Endothelial cell of hepatic sinusoid (primary cell): ENCODE results near the gene BSND.

Source experiments
- in situ Hi-C: cut with HindIII; loops from 2 replicates; pipeline ENCODE4 v1.10.0; 2017; ENCODE audit warnings: low sequenced_read_pairs

BSND gene

GRCh38 chr1:55044617-55045397 lies 46.1 kb downstream of the BSND start:
- in situ Hi-C loops, result loop anchor here (5.0 kb wide), 1 partner anchor 53 kb away; no protein-coding TSS in a partner anchor

GRCh38 chr1:55045430-55045829 lies 46.7 kb downstream of the BSND start:
- in situ Hi-C loops, result loop anchor here (5.0 kb wide), 1 partner anchor 53 kb away; no protein-coding TSS in a partner anchor

DNA sequence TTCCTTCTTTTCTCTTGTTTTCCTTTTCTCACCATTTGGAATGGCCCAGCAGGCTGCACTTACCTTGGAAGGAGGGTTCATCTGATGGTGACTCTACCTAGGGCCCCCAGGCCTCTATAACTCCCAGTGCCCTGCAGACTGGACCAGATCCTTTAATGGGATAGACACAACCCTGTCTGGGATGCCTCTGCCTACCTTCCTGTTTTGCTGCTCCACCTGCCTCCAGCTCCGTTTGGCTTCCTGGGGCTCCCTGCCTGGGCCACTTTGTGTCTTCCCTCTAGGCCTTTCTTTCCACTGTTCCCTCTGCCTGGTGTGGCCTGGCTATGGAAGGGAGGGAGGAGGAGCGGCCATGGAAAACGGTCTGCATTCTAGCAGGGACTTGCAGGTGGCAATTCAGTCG lies 48.1 kb downstream of the BSND start:
- in situ Hi-C loops, result loop anchor here (5.0 kb wide), 1 partner anchor 55 kb away; no protein-coding TSS in a partner anchor

DNA sequence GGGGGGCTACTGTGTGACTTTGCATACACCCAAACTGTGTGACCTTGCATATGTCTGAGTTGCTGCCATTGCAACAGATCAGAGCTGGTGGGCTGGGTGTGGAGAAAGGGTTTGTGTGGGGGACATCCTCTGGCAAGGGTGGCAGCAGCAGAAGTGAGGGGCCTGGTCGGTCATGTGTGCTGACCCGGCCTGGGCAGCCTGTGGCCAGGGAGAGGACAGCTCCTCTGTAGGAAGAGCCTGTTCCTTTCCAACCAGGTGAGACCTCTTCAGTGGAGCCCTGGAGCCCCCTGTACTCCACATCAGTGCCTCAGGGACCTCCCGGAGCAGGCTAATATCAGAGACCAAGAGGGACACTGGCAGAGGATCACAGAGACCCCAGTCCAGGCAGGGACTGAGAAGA lies 48.9 kb downstream of the BSND start:
- in situ Hi-C loops, result loop anchor here (5.0 kb wide), 1 partner anchor 55 kb away; no protein-coding TSS in a partner anchor

DNA sequence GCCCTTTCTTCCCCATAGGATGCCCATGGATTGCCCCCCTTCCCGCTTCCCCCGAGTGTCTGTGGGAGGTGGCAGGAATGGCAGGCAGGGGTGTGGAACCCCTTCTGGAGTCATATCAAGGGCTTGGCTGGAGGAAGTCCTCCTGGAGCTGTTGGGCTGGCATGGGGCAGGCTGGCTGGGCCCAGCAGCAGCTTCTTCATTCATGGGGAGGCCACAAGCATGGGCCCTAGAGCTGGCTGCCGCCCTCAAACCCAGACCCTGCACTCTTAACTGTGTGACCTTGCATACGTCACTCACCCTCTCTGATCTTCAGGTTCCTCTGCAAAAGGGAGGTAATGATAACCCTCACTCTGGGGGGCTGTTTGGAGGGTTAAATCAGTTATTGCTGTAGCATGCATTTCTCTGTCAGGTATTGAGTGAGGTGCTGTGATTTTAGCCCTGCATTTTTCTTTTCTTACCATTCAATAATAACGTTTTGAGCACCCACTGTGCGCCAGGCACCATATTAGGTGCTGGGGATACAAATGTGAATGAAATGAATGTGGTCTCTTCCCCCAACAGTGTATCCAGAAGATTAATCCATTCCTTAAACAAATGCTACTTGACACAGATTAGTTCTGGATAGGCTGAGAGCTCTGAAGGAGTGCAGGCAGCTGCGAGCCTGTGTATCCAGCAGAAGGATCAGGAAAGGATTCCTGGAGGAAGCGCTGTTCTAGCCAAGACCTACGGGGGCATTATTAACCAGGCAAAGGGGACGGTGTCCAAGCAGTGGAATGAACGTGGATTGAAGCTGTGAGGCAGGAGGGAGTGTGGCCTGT lies 49.9 kb downstream of the BSND start:
- in situ Hi-C loops, result loop anchor here (5.0 kb wide), 1 partner anchor 56 kb away; no protein-coding TSS in a partner anchor

GRCh38 chr1:55049271-55049913 lies 50.7 kb downstream of the BSND start:
- in situ Hi-C loops, result loop anchor here (5.0 kb wide), 1 partner anchor 57 kb away; no protein-coding TSS in a partner anchor

DNA sequence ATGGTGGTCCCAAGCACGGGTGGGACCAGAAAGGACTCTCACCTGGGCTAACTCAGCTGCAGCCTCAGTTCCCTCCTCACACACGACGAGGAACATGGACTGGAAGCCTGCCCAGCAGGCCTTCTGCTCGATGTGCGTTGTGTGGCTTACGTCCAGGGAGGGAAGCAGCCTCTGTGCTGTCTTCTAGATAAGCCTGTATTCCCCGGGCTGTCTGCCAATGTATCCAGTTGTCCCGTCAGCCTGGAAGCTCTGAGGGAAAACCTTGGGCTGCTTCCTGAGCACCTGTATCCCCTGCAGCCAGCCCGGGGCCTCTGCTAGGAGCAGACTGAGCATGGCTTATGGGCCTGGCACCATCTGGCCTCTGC lies 51.2 kb downstream of the BSND start:
- in situ Hi-C loops, result loop anchor here (5.0 kb wide), 1 partner anchor 58 kb away; no protein-coding TSS in a partner anchor

GRCh38 chr1:55050283-55050682 lies 51.5 kb downstream of the BSND start:
- in situ Hi-C loops, result no loop called here

- in situ Hi-C loops, result no loop called here
Measured at GRCh38 chr1:55051169-55051568, 52.4 kb downstream of the BSND start.

- in situ Hi-C loops, result no loop called here
Measured at GRCh38 chr1:55051621-55052020, 52.9 kb downstream of the BSND start.

DNA sequence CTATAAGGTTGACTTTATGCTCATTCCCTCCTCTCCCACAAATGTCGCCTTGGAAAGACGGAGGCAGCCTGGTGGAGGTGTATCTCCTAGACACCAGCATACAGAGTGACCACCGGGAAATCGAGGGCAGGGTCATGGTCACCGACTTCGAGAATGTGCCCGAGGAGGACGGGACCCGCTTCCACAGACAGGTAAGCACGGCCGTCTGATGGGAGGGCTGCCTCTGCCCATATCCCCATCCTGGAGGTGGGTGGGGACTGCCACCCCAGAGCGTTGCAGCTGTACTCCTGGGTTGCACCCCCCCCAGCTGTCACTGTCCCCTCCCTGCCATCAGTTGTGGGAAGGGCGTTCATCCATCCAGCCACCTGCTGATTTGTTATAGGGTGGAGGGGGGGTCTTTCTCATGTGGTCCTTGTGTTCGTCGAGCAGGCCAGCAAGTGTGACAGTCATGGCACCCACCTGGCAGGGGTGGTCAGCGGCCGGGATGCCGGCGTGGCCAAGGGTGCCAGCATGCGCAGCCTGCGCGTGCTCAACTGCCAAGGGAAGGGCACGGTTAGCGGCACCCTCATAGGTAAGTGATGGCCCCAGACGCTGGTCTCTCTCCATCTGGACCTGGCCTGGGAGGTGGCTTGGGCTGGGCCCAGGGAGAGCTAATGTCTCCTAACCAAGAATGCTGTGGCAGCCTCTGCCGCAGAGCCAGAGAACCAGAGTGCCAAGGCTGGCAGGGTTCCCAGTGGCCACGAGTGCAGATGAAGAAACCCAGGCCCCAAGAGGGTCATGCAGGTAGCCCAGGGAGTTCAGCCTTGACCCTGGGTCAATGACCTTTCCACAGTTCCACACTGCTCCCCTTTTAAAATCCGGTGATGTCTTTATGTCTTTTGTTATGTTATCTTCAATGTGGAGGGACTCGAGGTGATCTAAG lies 53.7 kb downstream of the BSND start:
- in situ Hi-C loops, result no loop called here

- in situ Hi-C loops, result no loop called here
Measured at GRCh38 chr1:55053265-55053954, 54.7 kb downstream of the BSND start.

DNA sequence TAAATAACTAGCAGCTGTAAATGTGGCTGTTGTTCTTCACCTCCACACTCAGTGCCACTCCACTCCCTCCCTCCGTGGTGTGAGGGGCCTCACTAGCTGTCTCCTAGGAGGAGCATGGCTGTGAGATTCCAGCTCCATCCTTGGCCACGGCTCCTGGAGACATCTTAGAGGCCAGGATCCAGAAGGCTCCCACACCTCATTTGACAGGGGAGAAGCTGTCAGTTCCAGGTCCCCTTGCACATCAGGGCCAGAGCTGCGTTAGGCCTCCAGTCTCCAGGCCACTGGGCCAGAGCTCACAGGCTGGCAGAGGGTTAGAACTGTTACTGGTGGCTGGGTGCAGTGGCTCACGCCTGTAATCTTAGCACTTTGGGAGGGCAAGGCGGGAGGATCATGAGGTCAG lies 55.7 kb downstream of the BSND start:
- in situ Hi-C loops, result no loop called here

GRCh38 chr1:55055084-55055882 lies 56.5 kb downstream of the BSND start:
- in situ Hi-C loops, result no loop called here

- in situ Hi-C loops, result no loop called here
Measured at GRCh38 chr1:55055951-55056631, 57.4 kb downstream of the BSND start.

- in situ Hi-C loops, result no loop called here
Measured at GRCh38 chr1:55056632-55056992, 57.9 kb downstream of the BSND start.

- in situ Hi-C loops, result no loop called here
Measured at GRCh38 chr1:55057270-55057955, 58.7 kb downstream of the BSND start.

DNA sequence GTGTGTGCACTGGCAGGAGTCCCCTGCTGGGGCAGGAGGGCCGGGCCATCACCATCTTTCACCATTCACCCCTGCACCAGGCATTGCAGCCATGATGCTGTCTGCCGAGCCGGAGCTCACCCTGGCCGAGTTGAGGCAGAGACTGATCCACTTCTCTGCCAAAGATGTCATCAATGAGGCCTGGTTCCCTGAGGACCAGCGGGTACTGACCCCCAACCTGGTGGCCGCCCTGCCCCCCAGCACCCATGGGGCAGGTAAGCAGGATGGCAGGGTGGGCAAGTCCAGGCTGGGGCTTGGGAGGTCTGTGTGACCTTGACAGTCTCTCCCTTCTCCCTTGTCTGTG lies 59.2 kb downstream of the BSND start:
- in situ Hi-C loops, result no loop called here
